ENCODE results near the gene GPN2.
"Not testable (repeated sequence)": the region's sequence is repeated elsewhere in the genome, so short reads cannot be mapped to it uniquely, and the experiment has no call there.

Gene GPN2

GRCh38 chr1:26879793-26880192 is 10.3 kb downstream of the GPN2 start:
- no peak for DNase-seq (ENCODE audit: extremely low read depth, low read depth)
- no peak for TF ChIP-seq CTCF (IDR thresholded peaks at IDR 0.05; ENCODE audit: low read depth, low read length)

- DNase-seq (ENCODE audit: extremely low read depth, low read depth), result no peak
These were observed 12.8 kb downstream of the GPN2 start for GRCh38 chr1:26877326-26877725.

GRCh38 chr1:26874896-26875295 is 15.2 kb downstream of the GPN2 start:
- no peak for TF ChIP-seq CTCF (IDR thresholded peaks at IDR 0.05; ENCODE audit: low read depth, low read length)

More at GRCh38 chr1:26877326-26877725, 12.8 kb downstream of the GPN2 start:
- TF ChIP-seq CTCF (IDR thresholded peaks at IDR 0.05; ENCODE audit: low read depth, low read length), result no peak

GRCh38 chr1:26873097-26873496 is 17.0 kb downstream of the GPN2 start:
- DNase-seq (ENCODE audit: extremely low read depth, low read depth), result not testable (repeated sequence)

More at GRCh38 chr1:26874896-26875295, 15.2 kb downstream of the GPN2 start:
- DNase-seq (ENCODE audit: extremely low read depth, low read depth), result no peak

GRCh38 chr1:26864610-26865480 is 25.2 kb downstream of the GPN2 start:
- no peak; the same call in none of the 2 replicates for TF ChIP-seq CTCF (IDR thresholded peaks at IDR 0.05; ENCODE audit: low read depth, low read length)
- peak; percentile 97 for DNase-seq (ENCODE audit: extremely low read depth, low read depth)

GRCh38 chr1:26863685-26864077 is 26.4 kb downstream of the GPN2 start:
- TF ChIP-seq CTCF (IDR thresholded peaks at IDR 0.05; ENCODE audit: low read depth, low read length), result no peak
- DNase-seq (ENCODE audit: extremely low read depth, low read depth), result no peak

GRCh38 chr1:26862781-26863684 is 27.1 kb downstream of the GPN2 start, which contains the start of gene SFN:
Gene SFN, plus strand, starts transcription at chr1:26863149. Its CDS starts 64 bp downstream, at chr1:26863213.
- no peak for DNase-seq (ENCODE audit: extremely low read depth, low read depth)
- TF ChIP-seq CTCF (IDR thresholded peaks at IDR 0.05; ENCODE audit: low read depth, low read length), result peak; percentile 12
